ENCODE data around the gene APC2.

The APC2 gene

GRCh38 chr19:1430246-1430645 is 19.7 kb upstream of the APC2 start:
- DNase-seq (ENCODE audit: extremely low spot score) = no peak
- ChIA-PET POLR2A (no interaction called here), CTCF (interaction anchor here (1.7 kb wide), 1 partner anchor 15 kb away, joined by 5 read pairs; no protein-coding TSS in a partner anchor)
- TF ChIP-seq, protein P1, sequence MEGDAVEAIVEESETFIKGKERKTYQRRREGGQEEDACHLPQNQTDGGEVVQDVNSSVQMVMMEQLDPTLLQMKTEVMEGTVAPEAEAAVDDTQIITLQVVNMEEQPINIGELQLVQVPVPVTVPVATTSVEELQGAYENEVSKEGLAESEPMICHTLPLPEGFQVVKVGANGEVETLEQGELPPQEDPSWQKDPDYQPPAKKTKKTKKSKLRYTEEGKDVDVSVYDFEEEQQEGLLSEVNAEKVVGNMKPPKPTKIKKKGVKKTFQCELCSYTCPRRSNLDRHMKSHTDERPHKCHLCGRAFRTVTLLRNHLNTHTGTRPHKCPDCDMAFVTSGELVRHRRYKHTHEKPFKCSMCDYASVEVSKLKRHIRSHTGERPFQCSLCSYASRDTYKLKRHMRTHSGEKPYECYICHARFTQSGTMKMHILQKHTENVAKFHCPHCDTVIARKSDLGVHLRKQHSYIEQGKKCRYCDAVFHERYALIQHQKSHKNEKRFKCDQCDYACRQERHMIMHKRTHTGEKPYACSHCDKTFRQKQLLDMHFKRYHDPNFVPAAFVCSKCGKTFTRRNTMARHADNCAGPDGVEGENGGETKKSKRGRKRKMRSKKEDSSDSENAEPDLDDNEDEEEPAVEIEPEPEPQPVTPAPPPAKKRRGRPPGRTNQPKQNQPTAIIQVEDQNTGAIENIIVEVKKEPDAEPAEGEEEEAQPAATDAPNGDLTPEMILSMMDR (IDR thresholded peaks at IDR 0.05; ENCODE audit: control extremely low read depth, extremely low read depth, low read depth, missing control alignments) = no peak

DNA sequence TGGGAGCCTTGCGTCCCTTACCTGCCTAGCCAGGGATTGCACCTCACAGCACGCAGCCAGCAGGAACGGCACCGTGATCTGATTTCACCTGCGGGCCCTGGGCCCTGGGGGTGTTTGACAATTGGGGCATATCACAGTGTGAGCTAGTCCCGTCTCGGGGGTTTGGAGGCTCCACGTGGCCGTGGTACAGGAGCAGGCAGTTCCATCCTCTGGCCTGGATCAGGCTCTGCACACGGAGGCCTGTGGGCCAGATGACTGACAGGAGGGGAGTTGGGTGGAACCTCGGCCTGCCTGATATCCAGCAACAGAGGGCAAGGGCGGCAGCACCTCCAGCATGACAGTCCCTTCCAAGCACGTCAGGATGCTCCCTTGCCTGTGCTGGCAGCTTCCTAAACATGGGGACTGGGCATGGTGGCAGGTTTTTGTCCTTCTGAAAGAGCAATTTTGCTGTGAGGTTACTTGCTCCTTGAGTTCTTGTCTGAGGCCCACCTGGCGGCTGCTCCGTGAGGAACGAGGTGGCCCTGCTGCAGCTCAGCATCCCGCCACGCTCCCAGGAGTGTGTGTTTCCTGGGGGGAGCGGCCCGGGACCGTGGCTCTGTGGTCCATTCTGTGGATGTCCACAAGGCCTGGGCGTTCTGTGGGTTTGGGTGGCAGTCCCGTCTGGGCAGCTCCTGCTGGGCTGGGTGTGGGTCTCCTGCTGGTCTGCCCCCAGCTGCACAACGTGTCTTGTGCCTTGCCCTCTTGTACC is 18.0 kb upstream of the APC2 start:
- DNase-seq (ENCODE audit: extremely low spot score) = no peak
- CTCF ChIA-PET = interaction anchor here (1.7 kb wide), 1 partner anchor 13 kb away, joined by 5 read pairs; no protein-coding TSS in a partner anchor
- TF ChIP-seq, protein P1 (IDR thresholded peaks at IDR 0.05; ENCODE audit: control extremely low read depth, extremely low read depth, low read depth, missing control alignments) = no peak
- POLR2A ChIA-PET = interaction anchor here (0.6 kb wide), 1 partner anchor 228 kb away, joined by 4 read pairs; no protein-coding TSS in a partner anchor

DNA sequence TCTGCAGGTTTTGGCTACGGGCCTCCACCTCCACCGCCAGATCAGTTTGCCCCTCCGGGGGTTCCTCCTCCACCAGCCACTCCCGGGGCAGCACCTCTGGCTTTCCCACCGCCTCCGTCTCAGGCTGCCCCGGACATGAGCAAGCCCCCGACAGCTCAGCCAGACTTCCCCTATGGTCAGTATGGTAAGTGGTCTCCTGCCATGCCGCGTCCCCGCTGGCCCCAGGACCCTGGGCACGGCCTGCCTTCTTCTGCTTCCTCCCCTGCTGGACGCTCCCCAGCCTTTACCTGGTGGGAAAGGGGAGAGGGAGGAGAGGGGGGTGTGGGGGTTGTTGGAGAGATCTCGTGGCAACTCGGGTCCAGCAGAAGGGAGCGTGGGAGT is 17.4 kb upstream of the APC2 start:
- CTCF ChIA-PET = no interaction called here
- no peak for DNase-seq (ENCODE audit: extremely low spot score)
- TF ChIP-seq, protein P1 (IDR thresholded peaks at IDR 0.05; ENCODE audit: control extremely low read depth, extremely low read depth, low read depth, missing control alignments) = no peak
- POLR2A ChIA-PET = no interaction called here

DNA sequence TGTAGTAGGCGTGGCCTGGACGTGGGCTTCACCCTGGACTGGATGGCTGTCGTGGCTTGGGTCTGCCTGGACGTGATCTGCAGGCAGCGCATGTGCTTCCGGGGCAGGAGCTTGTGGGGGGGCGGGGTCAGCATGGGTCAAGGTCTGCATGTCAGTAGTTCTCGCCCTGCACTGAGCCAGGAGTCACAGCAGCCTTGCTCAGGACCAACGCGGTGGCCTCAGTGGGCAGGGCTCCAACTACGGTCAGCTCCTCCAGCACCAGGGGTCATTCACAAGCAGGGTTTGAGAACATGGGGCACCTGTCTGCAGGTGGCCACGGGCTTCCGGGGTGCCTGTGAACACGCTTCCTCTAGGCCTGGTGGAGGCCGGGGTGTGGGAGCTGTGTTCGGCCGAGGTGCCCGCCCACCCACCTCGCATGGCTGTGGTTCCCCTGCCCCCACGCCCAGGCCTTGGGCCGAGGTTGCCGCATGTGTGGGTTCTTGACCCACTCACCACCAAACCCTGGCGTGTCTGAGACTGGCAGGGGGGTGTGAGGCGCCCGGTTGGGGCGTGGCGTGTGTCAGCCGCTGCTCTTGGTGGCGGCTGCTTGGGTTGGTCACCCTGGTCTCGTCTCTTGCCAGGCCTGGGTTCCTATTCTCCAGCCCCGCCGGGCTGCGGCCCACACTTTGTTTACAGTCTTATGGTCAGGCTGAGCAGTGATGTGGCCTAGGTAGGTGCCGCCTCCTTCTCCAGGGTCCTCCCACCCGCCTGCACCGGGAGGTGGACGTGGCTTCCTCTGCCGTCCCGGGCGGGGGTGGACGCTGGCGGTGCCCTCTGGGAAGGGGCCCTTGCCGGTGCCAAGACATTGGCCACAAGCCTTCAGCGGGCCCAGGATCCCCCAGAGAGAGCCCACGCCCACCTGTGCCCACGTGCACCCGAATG is 16.5 kb upstream of the APC2 start:
- POLR2A ChIA-PET = no interaction called here
- CTCF ChIA-PET = no interaction called here

GRCh38 chr19:1434040-1434366 is 15.9 kb upstream of the APC2 start:
- CTCF ChIA-PET = interaction anchor here (1.7 kb wide), 1 partner anchor 11 kb away, joined by 3 read pairs; no protein-coding TSS in a partner anchor
- no peak for DNase-seq (ENCODE audit: extremely low spot score)
- POLR2A ChIA-PET = no interaction called here
- TF ChIP-seq, protein P1 (IDR thresholded peaks at IDR 0.05; ENCODE audit: control extremely low read depth, extremely low read depth, low read depth, missing control alignments) = no peak

More for the DNA sequence above, 16.5 kb upstream of the APC2 start:
- no peak for DNase-seq (ENCODE audit: extremely low spot score)
- TF ChIP-seq, protein P1 (IDR thresholded peaks at IDR 0.05; ENCODE audit: control extremely low read depth, extremely low read depth, low read depth, missing control alignments) = no peak

- CTCF ChIA-PET = interaction anchor here (1.7 kb wide), 1 partner anchor 10 kb away, joined by 3 read pairs; no protein-coding TSS in a partner anchor
- TF ChIP-seq, protein P1 (IDR thresholded peaks at IDR 0.05; ENCODE audit: control extremely low read depth, extremely low read depth, low read depth, missing control alignments) = no peak
- no peak for DNase-seq (ENCODE audit: extremely low spot score)
- POLR2A ChIA-PET = no interaction called here
Observed at GRCh38 chr19:1434577-1435060, 15.3 kb upstream of the APC2 start.

Data from GM10248 (cell line).